ENCODE results near the gene JAK1. TPM values are rescaled to one million over a fixed set of nuclear protein-coding genes. Genes with fewer than 3 reads are reported as not detected.

The JAK1 gene
- total and polyA plus RNA-seq, 2 donors (not counting 3 experiments of a cell fraction or from before 2014, with no cell fraction given), result 68.8 to 177 TPM

DNA sequence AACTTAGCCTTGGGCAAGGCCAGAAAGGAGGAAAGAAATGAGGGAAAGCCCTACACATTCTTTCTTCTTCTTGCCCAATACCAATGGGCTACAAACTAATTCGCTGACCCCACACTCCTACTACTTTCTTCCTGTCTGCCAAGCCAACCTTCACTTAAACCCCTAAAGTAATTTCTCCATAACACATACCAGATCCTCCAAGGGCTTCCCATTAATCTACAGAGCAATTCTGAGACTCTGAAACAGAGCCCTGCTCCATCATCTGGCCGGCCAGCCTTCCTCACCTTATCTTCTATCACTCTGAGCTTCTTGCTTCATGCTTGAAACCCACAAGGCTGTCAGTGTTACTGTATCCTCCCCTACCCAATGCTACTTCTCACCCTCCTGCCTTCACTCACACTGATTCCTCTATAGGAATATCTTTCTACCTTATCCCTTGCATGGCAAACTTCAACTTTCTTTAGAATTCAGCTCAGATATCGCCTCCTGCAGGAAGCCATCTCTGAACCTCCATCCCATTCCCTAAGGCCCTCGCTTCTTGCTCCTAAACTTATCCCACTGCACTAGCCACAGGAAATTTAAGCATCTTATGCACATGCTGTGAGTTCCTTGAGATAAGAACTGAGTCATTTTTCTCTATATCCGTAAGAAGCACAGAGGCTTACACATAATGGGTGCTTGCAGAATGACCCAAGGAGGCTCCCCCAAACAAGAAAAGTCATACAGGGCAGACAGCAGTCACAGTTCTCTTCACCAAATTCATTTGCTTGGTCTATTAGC is 81.9 kb downstream of the JAK1 start:
- intact Hi-C loops (cut with micrococcal nuclease) (no loop called here), dilution Hi-C loops (cut with MboI; ENCODE audit: extremely low pct_ligation_motif_present, low sequenced_read_pairs) (no loop called here)
- POLR2A ChIA-PET, result no interaction called here
- FAIRE-seq (peak; percentile 71), DNase-seq (ENCODE audit: low read depth, low spot score) (peak; percentile 55)
- BruUV-seq (replicated peaks), result no TSS peak
- TF ChIP-seq GATA2 (IDR thresholded peaks at IDR 0.05; ENCODE audit: insufficient read depth, insufficient read length, low read depth, low read length), result peak; percentile 86
- peak; percentile 41 for TF ChIP-seq JUN (IDR thresholded peaks at IDR 0.05; ENCODE audit: borderline replicate concordance, insufficient read depth, insufficient read length, low read depth)
- TF ChIP-seq FOS (IDR thresholded peaks at IDR 0.05; ENCODE audit: borderline replicate concordance, insufficient read depth, low read length), result peak; percentile 63
- TF ChIP-seq, protein P1, sequence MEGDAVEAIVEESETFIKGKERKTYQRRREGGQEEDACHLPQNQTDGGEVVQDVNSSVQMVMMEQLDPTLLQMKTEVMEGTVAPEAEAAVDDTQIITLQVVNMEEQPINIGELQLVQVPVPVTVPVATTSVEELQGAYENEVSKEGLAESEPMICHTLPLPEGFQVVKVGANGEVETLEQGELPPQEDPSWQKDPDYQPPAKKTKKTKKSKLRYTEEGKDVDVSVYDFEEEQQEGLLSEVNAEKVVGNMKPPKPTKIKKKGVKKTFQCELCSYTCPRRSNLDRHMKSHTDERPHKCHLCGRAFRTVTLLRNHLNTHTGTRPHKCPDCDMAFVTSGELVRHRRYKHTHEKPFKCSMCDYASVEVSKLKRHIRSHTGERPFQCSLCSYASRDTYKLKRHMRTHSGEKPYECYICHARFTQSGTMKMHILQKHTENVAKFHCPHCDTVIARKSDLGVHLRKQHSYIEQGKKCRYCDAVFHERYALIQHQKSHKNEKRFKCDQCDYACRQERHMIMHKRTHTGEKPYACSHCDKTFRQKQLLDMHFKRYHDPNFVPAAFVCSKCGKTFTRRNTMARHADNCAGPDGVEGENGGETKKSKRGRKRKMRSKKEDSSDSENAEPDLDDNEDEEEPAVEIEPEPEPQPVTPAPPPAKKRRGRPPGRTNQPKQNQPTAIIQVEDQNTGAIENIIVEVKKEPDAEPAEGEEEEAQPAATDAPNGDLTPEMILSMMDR (IDR thresholded peaks at IDR 0.05; ENCODE audit: extremely low read depth in 1 of 2, insufficient read depth in 1 of 2, low read depth in 1 of 2, low read length in 2 of 2), result no peak
- Histone ChIP-seq H3K9ac (replicated peaks; ENCODE audit: extremely low read depth, insufficient read depth, low read length) (peak overlapping the region; percentile 29), H3K9me3 (replicated peaks; ENCODE audit: control insufficient read depth, insufficient read depth, low read length) (no peaks in the 10 kb centered on the region), H3K4me1 (ENCODE audit: control insufficient read depth, extremely low read depth, insufficient read depth, low read length) (peaks cover 40% of the 10 kb centered on the region), H3K4me3 (replicated peaks in 1 of 3; ENCODE audit: insufficient read depth in 1 of 3, low read depth in 1 of 3, low read length in 3 of 3) (no peak overlapping the region), H3K9me1 (replicated peaks; ENCODE audit: control insufficient read depth, extremely low read depth, insufficient read depth, low read length) (no peaks in the 10 kb centered on the region), H3K36me3 (ENCODE audit: control insufficient read depth in 2 of 2, extremely low read depth in 1 of 2, insufficient read depth in 2 of 2, low read length in 2 of 2) (peaks cover 3 to 7% of the 10 kb centered on the region in 2 experiments), H3K79me2 (ENCODE audit: control insufficient read depth, insufficient read depth, low read length) (peaks cover 51% of the 10 kb centered on the region), H4K20me1 (replicated peaks; ENCODE audit: control insufficient read depth, extremely low read depth, insufficient read depth, low read length) (no peaks in the 10 kb centered on the region), H3K27me3 (ENCODE audit: control insufficient read depth in 2 of 2, insufficient read depth in 2 of 2, low read length in 2 of 2) (no peaks in the 10 kb centered on the region), H3K27ac (ENCODE audit: insufficient read depth, low read depth, low read length) (peak overlapping the region; percentile 70), H3K4me2 (ENCODE audit: insufficient read depth, low read length) (peak overlapping the region; percentile 38), H2AFZ (ENCODE audit: low read depth, low read length) (no peak overlapping the region)
- CTCF ChIA-PET, result interaction anchor here (1.2 kb wide), 1 partner anchor 9 kb away, joined by 5 read pairs; no protein-coding TSS in a partner anchor

All from endothelial cell of umbilical vein (primary cell).